HG03354 (cell line): Measurements from ENCODE around the gene CFAP54.
"Not testable (repeated sequence)": the region's sequence is repeated elsewhere in the genome, so short reads cannot be mapped to it uniquely, and the experiment has no call there.

Experiments
- ATAC-seq: cut with Tn5 transposase; IDR thresholded peaks from one replicate; pipeline ENCODE4 v1.9.1; 2021; ENCODE audit warnings: mild to moderate bottlenecking; ENCODE audit not compliant: unreplicated experiment, poor library complexity, severe bottlenecking

CFAP54 gene

DNA sequence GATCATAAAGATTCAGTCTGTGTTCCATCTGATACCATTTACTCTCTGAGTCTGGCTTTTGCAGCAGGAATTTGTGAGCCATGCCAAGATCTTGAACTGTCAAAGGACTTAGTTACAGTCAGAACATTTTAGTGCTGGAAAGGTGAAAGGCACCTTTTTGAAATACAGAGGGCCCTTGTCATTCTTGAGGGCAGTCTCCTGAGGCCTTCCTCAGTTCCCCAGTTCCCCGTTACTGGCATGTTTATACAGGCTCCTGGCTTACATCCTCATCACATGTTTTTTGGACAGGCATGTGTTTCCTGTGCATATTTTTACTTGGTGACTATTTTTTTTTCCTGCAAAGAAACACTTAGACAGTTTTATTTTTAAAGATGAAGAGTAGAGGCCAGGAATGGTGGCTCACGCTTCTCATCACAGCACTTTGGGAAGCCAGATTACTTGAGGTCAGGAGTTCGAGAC is 21.0 kb downstream of the CFAP54 start:
- ATAC-seq: no peak

DNA sequence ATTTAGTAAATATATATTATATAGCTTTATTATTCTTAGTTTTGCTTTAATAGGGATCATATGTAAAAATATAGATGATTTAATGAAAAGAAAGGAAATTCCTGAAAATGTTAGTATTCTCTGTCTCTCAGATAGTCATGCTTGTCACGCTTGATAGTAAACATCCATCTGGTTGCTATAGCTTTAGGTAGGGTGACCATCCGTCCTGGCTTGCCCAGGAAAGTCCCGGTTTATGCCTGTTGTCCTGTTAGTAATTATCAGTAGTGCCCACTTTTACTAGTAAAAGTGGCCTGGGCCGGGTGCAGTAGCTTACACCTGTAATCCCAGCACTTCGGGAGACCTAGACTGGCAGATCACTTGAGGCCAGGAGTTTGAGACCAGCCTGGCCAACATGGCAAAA is 23.8 kb downstream of the CFAP54 start:
- ATAC-seq: no peak

DNA sequence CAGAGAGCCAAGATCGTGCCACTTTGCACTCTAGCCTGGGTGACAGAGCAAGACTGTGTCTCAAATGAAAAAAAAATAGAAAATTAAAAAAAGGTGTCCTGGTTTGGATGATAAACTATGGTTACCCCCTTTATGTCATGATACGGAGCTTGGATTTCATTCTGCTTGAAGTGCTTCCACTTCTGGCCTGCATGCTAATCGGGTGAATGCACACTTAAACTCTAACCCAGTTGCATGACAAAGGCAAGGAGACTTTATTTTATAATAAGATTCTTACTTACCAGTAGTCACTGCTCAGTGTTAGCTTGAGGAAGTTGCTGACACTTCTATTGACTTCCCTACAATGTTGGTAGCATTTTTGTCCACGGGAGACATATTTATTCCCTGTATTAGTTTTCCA is 24.3 kb downstream of the CFAP54 start:
- no peak for ATAC-seq

DNA sequence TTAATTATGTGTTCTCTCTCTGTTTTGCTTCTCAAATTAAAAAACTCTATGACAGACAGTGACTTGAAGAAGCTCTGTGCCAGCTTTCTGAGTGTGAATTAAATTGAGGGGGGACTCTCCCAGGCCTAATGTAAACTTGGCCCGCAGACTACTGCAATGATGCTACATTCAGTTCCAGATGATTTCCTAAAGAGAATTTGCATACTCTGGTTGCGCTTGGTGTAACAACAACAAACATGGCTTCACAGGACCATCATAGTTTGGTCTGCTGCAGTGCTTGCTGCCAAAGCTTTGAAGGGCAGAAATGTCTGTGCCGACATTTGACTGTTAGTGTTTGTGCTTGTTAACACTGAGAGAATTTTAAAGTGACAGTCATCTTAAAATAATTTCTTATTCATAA is 25.0 kb downstream of the CFAP54 start:
- ATAC-seq: peak; percentile 94

DNA sequence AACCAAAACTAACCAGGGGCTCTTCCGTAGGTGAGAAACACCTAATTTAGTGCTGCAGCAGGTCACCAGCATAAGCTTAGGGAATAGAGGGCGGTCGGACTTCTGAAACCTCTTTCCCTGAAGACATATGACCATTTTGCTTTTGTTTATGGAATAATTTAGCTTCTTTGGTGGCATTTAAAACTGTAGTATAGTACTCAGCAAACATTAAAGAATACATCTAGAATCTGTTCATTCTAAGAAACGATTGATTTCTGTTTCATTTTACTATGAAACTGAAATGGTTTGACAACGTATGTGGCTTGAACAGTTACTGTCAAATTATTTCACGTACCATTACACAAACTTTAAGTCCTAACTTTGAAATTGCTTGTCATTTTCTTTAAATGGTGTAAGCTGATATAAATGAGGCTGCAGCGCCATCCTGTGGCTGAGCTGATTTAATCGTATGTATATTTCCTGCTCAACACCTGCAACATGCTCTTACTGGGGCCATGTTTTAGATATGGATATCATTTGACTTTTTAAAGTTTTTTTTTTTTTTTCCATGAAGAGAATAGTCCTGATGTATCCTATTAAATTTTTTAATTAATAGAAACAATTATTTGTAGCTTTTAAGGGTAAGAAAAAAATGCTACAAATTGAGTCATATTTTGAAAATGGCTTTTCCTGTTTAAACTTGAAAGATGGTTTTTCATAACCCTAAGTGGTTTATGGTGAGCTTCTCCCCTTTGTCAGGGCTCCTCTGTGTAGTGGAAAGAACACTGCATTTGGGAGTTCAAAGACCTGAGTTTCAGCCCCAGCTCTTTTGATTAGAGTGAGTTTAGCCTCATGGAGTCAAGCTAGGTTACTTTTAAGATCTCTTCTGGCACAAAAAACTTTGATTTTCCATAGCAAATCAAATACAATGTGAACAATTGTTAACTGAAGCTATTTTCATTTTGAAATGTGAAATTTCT is 27.4 kb downstream of the CFAP54 start:
- ATAC-seq: peak; percentile 72

DNA sequence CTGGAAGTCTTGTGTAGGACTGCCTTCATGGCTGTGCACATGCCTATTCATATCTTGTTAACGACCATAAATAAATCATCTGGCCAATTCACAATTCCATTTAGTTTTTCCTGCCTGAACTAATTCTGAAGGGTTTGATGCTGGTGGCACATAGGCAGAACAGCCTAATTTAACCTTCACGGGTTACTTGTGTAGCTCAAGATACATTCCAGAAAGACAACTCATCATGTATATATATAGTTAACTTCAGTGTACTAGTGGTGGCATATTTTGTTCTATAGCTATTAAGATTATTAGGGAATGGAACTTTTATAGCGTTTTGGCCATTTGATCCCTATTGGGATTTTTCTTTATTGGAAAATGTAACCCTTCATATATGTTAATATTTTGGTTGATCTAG is 31.4 kb downstream of the CFAP54 start:
- ATAC-seq: no peak

DNA sequence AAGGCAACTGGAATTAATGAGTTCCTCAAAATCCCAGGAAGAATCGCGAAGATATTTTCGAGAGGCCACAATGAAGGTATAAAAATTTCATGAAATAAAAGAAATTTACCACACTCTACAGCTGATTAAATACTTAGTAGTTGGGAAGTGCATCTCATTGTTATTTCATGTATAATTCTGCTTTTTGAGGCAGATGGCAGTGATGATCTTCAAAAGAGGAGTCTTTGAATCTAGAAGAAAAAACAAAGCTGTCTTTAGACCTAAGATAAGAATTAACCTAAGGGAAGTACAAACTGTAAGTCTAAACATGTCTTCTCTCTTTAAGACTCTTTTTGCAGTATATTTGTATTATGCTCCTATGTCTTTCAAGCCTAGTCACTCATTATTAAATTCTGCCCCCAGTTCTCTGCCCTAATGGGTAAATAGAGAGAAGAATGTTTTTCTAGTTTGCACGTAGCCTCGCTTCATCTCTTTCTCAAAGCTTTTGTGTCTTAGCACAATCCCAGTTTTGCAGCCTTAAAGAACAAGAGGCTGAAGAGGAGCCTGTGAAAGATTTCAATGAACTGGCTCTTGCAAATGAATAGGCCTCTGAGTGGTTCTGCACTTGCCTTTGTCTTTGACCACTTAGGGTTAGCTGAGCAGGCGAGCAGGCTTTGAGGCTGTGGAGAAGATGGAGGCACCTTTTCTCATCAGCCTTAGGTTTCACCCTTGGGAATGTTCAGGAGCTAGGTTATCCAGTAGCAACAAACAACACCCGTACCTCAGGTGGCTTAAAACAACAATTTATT is 32.7 kb downstream of the CFAP54 start:
- ATAC-seq: no peak

DNA sequence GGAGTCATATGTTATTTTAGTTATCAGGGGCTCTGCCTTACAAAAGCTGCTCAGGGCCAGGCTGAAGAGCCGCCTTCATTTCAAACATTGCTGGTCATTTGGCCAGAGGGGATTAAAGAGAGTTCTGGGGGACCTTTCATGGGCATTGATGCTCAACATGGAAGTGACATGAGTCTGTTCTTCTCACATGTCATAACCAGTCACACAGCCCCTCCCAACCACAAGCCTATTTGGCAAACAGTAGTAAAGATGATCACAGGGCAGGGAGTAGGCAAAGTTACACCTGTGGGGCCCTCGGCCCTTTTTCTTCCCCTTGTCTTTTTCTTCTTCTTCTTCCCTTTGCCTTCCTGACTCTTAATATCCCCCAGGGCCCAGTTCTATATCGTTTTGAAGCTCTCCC is 33.3 kb downstream of the CFAP54 start:
- no peak for ATAC-seq

DNA sequence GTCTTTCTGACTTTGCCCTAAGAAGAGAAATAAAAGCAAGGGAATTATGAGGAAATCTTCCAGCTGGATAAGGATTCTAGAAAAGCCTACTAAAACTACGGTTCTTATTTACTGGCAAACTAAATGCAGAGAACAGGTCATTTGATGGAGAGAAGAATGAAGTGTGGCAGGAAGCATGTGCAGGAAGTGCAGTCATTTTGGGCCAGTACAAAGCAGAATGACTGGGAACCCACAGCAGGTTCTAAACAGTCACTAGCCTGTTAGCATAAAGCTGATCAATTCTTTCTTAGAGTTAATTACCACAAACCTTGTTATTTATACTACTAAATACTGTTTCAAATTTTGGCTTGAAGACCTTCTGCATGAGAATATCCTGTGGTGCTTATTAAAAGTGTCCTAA is 36.7 kb downstream of the CFAP54 start:
- no peak for ATAC-seq

DNA sequence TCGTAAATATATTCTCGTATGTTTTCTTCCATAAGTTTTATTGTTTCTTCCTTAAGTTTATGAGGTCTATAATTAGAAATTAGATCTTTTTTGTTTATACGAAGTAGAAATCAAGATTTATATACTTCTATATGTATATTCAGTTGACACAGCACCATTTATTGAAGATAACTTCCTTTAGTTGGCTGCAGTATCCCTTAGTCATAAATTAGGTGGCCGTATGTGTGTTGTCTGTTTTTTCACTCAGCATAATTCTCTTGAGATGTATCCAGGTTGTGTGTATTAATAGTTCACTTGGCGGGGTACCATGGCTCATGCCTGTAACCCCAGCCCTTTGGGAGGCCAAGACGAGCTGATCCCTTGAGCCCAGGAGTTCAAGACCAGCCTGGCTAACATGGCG is 40.5 kb downstream of the CFAP54 start:
- ATAC-seq: no peak

DNA sequence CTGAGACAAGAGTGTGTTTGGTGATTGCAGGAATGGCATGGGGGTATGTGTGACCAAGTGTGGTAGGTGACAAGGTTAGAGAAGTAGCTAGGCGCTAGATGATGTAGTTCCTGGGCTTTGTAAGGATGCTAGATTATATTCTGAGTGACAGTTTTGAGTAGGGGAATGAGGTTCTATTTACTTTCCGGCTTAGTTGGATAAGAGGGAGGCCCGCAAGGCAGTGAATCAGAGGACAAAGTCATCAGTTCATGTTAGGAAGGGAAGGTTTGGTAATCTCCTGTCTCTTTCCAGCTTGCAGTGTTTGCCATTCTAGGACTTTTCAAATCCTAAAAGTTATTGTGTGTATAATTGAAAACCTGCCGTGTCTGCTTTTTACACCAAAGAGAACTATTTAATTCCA is 45.0 kb downstream of the CFAP54 start:
- no peak for ATAC-seq

DNA sequence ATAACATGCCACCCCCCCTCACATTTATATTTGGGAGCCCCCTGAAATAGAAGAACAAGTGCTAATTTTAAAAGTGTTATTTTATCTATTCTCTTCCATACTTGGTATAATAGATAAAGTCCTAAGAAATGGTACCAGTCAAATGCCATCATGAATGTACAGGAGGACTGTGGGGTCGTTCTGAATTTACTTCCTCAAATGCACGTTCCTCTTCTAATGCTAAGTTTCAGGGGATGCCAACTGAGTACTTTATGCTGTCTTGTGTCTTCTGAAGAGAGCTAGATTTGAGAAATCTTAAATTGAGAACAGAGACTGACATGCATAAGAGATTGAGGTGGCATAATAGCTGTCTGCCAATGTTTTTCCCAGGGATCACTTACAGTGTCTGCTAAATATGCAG is 59.0 kb downstream of the CFAP54 start:
- no peak for ATAC-seq

DNA sequence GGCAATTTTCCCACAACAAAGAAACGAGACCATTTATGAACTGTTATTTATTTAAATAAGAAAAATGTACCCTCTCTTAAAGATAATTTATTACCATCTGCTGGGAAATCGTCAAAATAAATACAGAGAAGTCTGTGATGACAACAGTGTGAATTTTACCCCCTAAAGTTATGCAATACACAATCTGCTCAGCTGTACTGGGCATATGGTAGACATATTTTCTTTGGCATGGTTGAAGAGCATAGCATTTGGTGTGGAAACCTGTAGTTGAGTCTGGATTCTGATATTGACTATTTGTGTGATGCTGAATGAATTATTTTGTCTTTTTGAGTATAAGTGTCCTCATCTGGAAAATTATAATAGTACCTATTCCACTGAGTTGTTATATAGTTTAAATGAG is 60.0 kb downstream of the CFAP54 start:
- no peak for ATAC-seq

DNA sequence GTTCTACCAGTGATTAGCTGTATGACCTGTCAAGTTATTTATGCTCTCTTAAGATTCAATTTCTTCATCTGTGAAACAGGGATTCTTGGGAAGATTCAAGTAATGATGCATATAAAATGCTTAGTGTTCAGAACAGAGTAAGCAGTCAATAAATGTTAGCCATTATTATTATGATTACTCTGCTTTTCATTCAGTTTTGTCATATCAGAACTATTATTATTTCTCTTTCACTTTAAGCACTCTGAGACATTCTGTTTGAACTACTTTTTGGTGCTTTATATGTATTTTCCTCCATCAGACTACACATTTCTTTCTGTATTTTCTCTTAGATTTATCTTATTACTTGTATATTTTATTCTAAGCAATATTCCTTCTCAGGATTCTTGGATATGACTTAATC is 81.2 kb downstream of the CFAP54 start:
- peak; percentile 39 for ATAC-seq

DNA sequence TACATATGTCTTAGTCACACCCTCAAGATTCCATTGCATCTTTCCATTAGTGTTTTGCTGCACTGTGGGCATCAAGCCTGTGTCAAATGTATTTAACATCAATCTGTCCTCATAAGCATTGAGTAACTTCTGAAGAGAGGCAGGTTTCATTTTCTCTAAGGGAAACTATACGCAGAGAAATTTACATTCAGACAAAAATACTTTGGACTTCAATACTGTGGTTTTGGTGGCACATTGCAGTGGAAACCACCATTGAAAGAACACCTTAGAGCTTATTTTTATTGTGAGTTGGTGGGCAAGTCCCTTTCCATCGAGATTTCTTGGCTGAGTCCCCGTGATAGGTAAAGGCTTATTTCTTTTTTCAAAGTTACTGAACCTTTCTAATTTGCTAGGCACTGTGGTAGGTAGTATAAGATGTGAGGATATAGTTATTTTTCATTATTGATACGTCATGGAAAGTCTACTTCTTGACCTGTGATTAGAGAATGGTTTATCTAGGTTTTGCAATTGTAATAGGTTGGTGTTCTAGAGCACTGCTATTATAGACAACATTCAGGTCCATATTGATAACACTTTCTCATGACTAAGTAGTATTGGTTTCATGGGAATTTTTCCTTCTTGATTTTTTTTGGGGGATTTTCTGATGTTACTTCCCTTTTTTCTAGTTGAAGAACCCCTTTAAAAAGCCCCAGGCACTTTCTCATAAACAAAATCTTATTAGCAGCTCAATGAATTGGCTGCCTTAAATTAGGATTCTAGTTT is 81.9 kb downstream of the CFAP54 start:
- ATAC-seq: peak; percentile 93

DNA sequence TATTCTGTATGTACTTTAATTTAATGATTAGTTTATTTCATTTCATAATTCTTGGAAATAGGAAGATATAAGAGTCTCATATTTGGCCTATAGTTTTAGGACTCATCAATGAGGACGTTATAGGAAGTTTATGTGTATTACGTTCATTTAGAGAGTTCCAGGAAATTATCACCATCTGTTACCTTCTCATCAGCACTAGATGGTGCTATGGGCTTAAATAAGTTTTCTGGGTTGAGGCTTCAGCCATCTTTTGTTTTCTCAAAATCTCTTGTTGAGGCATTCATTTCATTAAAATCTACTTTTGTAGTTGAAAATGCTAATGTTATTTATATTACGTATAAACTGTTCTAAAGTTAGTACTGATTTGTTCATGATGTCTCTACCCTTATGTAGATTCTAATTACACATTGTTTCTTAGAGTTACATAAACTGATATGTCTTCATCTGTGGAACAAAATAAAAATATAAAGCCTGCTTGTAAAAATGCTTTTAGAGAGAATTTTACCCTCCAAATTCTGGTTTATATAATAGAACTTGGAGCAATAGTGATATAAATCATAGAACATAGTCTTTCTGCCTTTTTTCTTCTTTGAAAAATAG is 89.2 kb downstream of the CFAP54 start:
- ATAC-seq: peak; percentile 98

DNA sequence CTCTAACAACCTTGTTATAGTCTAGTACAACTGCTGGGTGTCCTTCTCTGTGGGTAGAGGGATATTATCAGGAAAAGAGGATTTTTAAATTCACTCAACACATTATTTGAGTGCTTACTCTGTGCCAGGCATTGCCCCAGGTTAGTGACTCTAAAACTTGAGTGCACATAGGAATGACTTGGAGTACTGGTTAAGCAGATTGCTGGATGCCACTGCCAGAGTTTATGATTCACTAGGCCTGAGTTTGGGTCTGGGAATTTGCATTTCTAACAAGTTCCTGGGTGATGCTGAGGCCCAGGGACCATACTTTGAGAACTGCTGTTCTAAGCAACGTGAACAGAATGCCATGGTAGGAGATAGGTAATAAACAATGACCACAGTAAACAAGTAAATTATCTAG is 96.6 kb downstream of the CFAP54 start:
- ATAC-seq: no peak

DNA sequence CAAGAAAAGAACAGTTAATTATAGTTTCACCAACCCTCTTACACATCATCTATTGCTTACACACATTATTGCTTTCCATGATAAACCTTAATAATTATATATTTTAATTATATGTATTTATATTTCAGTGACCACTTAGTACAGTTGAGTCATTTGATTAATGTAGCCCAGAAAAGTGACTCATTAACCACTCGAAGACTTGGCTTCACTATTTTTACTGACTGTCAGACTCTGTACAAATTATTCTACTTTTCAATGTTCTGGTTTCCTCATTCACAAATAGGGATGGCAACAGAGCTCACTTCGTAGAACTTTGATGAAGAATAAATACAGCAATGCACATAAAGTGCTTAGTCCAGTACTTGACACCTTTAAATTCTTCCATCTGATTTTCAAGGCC is 98.3 kb downstream of the CFAP54 start:
- ATAC-seq: no peak

DNA sequence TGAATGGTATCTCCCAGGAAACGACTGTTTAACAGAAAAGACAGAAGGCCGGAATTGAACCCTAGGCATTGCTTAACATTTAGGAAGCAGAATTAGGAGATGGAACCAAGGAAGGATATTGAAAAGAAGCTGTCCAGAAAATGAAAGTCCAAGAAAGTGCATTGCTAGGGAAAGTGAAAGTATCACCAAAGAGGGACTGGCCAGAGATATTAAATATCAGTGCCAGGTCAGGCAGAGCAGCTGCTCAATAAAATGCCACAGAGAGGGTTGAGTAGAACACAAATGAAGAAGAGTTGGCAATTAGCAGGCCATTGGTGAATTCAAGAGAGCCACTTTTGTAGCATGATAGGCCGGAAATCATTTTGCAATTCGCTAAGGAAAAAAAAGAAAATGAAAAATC is 101.6 kb downstream of the CFAP54 start:
- ATAC-seq: no peak

DNA sequence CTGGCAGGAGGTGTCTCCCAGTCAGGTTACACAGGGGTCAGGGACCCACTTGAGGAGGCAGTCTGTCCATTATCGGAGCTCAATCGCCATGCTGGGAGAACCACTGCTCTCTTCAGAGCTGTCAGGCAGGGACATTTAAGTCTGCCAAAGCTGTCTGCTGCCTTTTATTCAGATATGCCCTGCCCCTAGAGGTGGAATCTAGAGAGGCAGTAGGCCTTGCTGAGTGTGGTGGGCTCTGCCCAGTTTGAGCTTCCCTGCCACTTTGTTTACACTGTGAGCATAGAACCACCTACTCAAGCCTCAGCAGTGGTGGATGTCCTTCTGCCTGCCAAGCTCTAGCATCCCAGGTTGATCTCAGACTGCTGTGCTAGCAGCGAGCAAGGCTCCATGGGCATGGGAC is 115.0 kb downstream of the CFAP54 start:
- ATAC-seq: not testable (repeated sequence)
